Transverse colon (tissue), 3 donors: ENCODE data around the gene ZNF581.

Experiments
- POLR2A ChIP-seq: fragments of 450-650 bp; IDR thresholded peaks from one replicate; pipeline ENCODE4 v1.6.1; 2016; ENCODE audit warnings: antibody characterized with exemption, mild to moderate bottlenecking, moderate library complexity
- TF ChIP-seq, protein P1 (sequence below), 5 experiments: fragments of 200-600 bp in 3 of 5; fragments of 450-650 bp in 2 of 5; sonication (generic) in 3 of 5; IDR thresholded peaks; 1 replicate in 2 of 5; 2 replicates in 3 of 5; pipeline ENCODE4 v1.5.1; 2016 to 2017; ENCODE audit warnings: antibody characterized with exemption in 5 of 5, inconsistent platforms in 3 of 5, mild to moderate bottlenecking in 2 of 5, moderate library complexity in 1 of 5

DNA sequence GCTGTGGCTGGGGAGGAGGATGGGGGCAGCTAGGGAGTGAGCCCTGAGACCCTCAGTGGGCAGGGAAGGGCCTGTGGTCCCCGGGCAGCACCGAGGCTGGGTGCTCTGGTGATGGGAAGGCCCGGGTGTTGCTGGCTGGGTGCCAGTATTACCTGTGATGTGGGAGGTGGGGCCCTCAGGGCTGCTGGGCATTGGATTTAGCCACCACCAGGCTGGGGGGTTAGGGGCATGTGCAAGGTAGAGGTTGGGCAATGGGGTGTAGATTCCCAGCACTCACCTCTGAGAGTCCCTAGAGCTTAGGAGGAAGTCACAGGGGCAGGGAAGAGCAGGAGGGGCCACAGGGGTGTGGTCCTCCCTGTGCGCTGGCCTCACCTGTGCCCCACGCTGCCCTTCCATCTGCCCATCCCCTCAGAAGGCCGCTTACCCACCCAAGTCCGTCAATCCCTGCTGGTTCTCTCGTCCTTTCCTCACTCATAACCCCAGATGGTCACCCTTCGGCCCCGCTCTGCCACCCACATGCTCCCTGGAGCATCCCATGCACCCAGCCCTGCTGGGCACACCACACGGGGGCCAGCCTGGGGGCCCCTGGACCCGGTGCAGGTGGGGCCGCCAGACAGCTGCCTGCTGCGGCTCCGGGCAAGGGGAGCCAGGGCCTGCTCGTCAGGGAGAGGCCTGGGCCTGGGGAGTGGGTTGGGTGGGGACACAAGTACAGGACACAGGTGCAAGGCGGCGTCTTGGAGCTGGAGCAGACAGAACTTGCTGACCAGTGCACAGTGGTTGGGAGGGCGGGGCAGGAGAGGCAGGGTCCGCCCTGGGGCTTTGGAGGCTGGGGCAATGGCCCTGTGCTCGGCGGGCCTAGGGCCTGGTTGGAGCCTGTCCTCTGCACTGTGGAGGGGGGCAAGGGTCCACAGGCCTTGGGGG, 44.1 kb downstream of the ZNF581 start:
- TF ChIP-seq POLR2A: no peak
- TF ChIP-seq, protein P1, sequence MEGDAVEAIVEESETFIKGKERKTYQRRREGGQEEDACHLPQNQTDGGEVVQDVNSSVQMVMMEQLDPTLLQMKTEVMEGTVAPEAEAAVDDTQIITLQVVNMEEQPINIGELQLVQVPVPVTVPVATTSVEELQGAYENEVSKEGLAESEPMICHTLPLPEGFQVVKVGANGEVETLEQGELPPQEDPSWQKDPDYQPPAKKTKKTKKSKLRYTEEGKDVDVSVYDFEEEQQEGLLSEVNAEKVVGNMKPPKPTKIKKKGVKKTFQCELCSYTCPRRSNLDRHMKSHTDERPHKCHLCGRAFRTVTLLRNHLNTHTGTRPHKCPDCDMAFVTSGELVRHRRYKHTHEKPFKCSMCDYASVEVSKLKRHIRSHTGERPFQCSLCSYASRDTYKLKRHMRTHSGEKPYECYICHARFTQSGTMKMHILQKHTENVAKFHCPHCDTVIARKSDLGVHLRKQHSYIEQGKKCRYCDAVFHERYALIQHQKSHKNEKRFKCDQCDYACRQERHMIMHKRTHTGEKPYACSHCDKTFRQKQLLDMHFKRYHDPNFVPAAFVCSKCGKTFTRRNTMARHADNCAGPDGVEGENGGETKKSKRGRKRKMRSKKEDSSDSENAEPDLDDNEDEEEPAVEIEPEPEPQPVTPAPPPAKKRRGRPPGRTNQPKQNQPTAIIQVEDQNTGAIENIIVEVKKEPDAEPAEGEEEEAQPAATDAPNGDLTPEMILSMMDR (IDR thresholded peaks at IDR 0.05): no peak
